A549 (cell line): ENCODE data around the gene PCDH9. TPM values are rescaled to one million over a fixed set of nuclear protein-coding genes. Genes with fewer than 3 reads are reported as not detected.

Experiments used
- ATAC-seq, 2 experiments: fragments of 200-7000 bp in 1 of 2; fragments of >200 bp in 1 of 2; cut with Nextera tagmentation in 1 of 2; cut with Tn5 transposase in 1 of 2; 3 replicates each; pipeline versions ENCODE4 v1.8.0 to v1.9.1; 2018 to 2020; ENCODE audit warnings: mild to moderate bottlenecking in 1 of 2, moderate library complexity in 1 of 2
- CTCF ChIA-PET: fragments of 300-600 bp; sonication (Branson Sonifier 250); formaldehyde crosslinking; extraction: SDS; loops from one replicate; lab custom pipeline; 2021; ENCODE audit warnings: antibody characterized with exemption, inconsistent platforms; lab: Yijun Ruan, JAX
- POLR2A ChIA-PET: fragments of 350-600 bp; formaldehyde crosslinking; extraction: SDS; loops from one replicate; lab custom pipeline; 2021; ENCODE audit warnings: antibody characterized with exemption, inconsistent platforms; lab: Yijun Ruan, JAX
- DNase-seq, 2 experiments: peaks; one replicate each; pipeline versions ENCODE4 v3.0.0 to v3.0.0-alpha.2; 2011 to 2016; ENCODE audit warnings: low read depth in 1 of 2, low spot score in 1 of 2
- FAIRE-seq: peaks from 2 replicates; lab custom pipeline; 2011; peaks lifted over from hg19 to GRCh38; lab: Jason Lieb, UNC
- H3K27ac ChIP-seq, 2 experiments: fragments of >200 bp; sonication (Bioruptor Twin); formaldehyde crosslinking; 3 replicates each; pipeline ENCODE4 v1.5.1; 2016 to 2017
- H3K4me1 ChIP-seq: fragments of >200 bp; sonication (Bioruptor Twin); formaldehyde crosslinking; 3 replicates; pipeline ENCODE4 v1.6.1; 2016
- H3K4me2 ChIP-seq: fragments of >200 bp; sonication (Bioruptor Twin); formaldehyde crosslinking; 3 replicates; pipeline ENCODE4 v1.6.1; 2016
- H3K4me3 ChIP-seq: fragments of >200 bp; sonication (Bioruptor Twin); formaldehyde crosslinking; 3 replicates; pipeline ENCODE4 v1.5.1; 2016
- H3K9me3 ChIP-seq: fragments of >200 bp; sonication (Bioruptor Twin); formaldehyde crosslinking; 3 replicates; pipeline ENCODE4 v1.6.1; 2016
- ATOH8 ChIP-seq: fragments of 250-450 bp; sonication (Bioruptor Pico); IDR thresholded peaks from 2 replicates; pipeline ENCODE4 v1.5.0; 2020; ENCODE audit warnings: low read depth, mild to moderate bottlenecking, moderate library complexity
- BCL3 ChIP-seq: fragments of >200 bp; sonication (Bioruptor Twin); formaldehyde crosslinking; IDR thresholded peaks from 3 replicates; pipeline ENCODE4 v1.6.1; 2016
- E2F6 ChIP-seq: IDR thresholded peaks from 2 replicates; pipeline ENCODE4 v1.6.1; 2012; ENCODE audit warnings: low read depth, borderline replicate concordance
- ELK1 ChIP-seq: fragments of 150-350 bp; IDR thresholded peaks from 2 replicates; pipeline ENCODE4 v1.6.1; 2014; ENCODE audit warnings: low read depth, mild to moderate bottlenecking, low read length
- EP300 ChIP-seq, 2 experiments: fragments of >200 bp; sonication (Bioruptor Twin); formaldehyde crosslinking; IDR thresholded peaks; 2 replicates in 1 of 2; 3 replicates in 1 of 2; pipeline ENCODE4 v1.6.1; 2016 to 2017
- HMGXB4 ChIP-seq: fragments of 250-450 bp; sonication (Bioruptor Pico); IDR thresholded peaks from 2 replicates; pipeline ENCODE4 v1.5.0; 2021; ENCODE audit warnings: mild to moderate bottlenecking, moderate library complexity, borderline replicate concordance
- KDM1A ChIP-seq: fragments of 200-600 bp; sonication (generic); IDR thresholded peaks from 2 replicates; pipeline ENCODE4 v1.6.1; 2016; ENCODE audit warnings: low read depth, mild to moderate bottlenecking
- MAX ChIP-seq: IDR thresholded peaks from 2 replicates; pipeline ENCODE4 v1.6.1; 2012
- NPAS2 ChIP-seq: fragments of 250-450 bp; sonication (Bioruptor Pico); IDR thresholded peaks from 2 replicates; pipeline ENCODE4 v1.8.0; 2022; ENCODE audit warnings: mild to moderate bottlenecking, moderate library complexity, borderline replicate concordance
- POLR2A ChIP-seq: IDR thresholded peaks from 2 replicates; pipeline ENCODE4 v1.6.1; 2012; ENCODE audit warnings: mild to moderate bottlenecking, low read length
- RCOR1 ChIP-seq: fragments of 150-350 bp; IDR thresholded peaks from 2 replicates; pipeline ENCODE4 v1.6.1; 2014; ENCODE audit warnings: antibody characterized with exemption, low read length, low read depth
- REST ChIP-seq: fragments of 200-600 bp; sonication (generic); IDR thresholded peaks from 2 replicates; pipeline ENCODE4 v1.6.1; 2016; ENCODE audit warnings: antibody characterized with exemption, mild to moderate bottlenecking, moderate library complexity
- RFX5 ChIP-seq: fragments of 450-650 bp; IDR thresholded peaks from 2 replicates; pipeline ENCODE4 v1.7.1; 2014; ENCODE audit warnings: antibody characterized with exemption, mild to moderate bottlenecking, moderate library complexity
- RNF2 ChIP-seq: fragments of 200-600 bp; sonication (generic); IDR thresholded peaks from 2 replicates; pipeline ENCODE4 v1.6.1; 2016; ENCODE audit warnings: low read depth, mild to moderate bottlenecking, antibody characterized with exemption, moderate library complexity, borderline replicate concordance
- TFCP2L1 ChIP-seq: fragments of 250-450 bp; sonication (Bioruptor Pico); IDR thresholded peaks from 2 replicates; pipeline ENCODE4 v1.5.0; 2021; ENCODE audit warnings: mild to moderate bottlenecking
- USF2 ChIP-seq: fragments of 450-650 bp; IDR thresholded peaks from 2 replicates; pipeline ENCODE4 v1.6.1; 2014; ENCODE audit warnings: antibody characterized with exemption
- ZSCAN20 ChIP-seq: fragments of 250-450 bp; sonication (Bioruptor Pico); IDR thresholded peaks from 2 replicates; pipeline ENCODE4 v1.8.0; 2022; ENCODE audit warnings: mild to moderate bottlenecking, moderate library complexity
- WGBS: methylation state at CpG from one replicate; pipeline ENCODE4 v1.1.6; 2017; ENCODE audit errors: missing lambda C conversion rate; 5-methylcytosine and 5-hydroxymethylcytosine counted together
- polyA plus RNA-seq, 4 experiments: library from polyadenylated mRNA; depleted of rRNA in 3 of 4; stranded (reverse); fragments of >200 nt; fragmentation: RNase III in 1 of 4; extraction: RNeasy Plus Mini Kit Qiagen cat#74134 plus additional on column Dnase treatment in 1 of 4; gene quantifications; 2 replicates in 3 of 4; 3 replicates in 1 of 4; pipeline ENCODE4 v1.2.3, GENCODE V29; 2011 to 2017

PCDH9 gene
- polyA plus RNA-seq, 2 of the 4 experiments (the other 2 are of a cell fraction), result 16.0 to 29.5 TPM

- CTCF ChIA-PET, result no interaction called here
- no peak for DNase-seq
- POLR2A ChIA-PET, result no interaction called here
- Histone ChIP-seq H3K9me3 (no peaks in the 10 kb centered on the region), H3K4me1 (no peaks in the 10 kb centered on the region), H3K4me2 (no peak overlapping the region), H3K27ac (no peak overlapping the region), H3K4me3 (no peak overlapping the region)
- 38% methylated on average over 1 of the region's 1 CpG for WGBS
- no peak for FAIRE-seq
- no peak for ATAC-seq
- TF ChIP-seq KDM1A (no peak), RCOR1 (no peak), NPAS2 (no peak), BCL3 (no peak), ZSCAN20 (CRISPR knock-in tag) (no peak), POLR2A (no peak), REST (no peak), RNF2 (no peak), RFX5 (no peak), ATOH8 (CRISPR knock-in tag) (no peak)
Measured at GRCh38 chr13:66329988-66330451, 900.1 kb downstream of the PCDH9 start.

GRCh38 chr13:66328476-66328875 lies 901.7 kb downstream of the PCDH9 start:
- DNase-seq (no peak), FAIRE-seq (no peak), ATAC-seq (no peak)
- Histone ChIP-seq H3K4me2 (no peak overlapping the region), H3K27ac (no peak overlapping the region), H3K9me3 (no peaks in the 10 kb centered on the region), H3K4me1 (no peaks in the 10 kb centered on the region), H3K4me3 (no peak overlapping the region)
- ChIA-PET CTCF (no interaction called here), POLR2A (no interaction called here)
- WGBS, result 73% methylated on average over 5 of the region's 5 CpGs
- no peak for TF ChIP-seq USF2
- no peak for TF ChIP-seq HMGXB4 (CRISPR knock-in tag)
- TF ChIP-seq TFCP2L1 (CRISPR knock-in tag), result no peak
- no peak for TF ChIP-seq ATOH8 (CRISPR knock-in tag)
- TF ChIP-seq EP300 (IDR thresholded peaks at IDR 0.05), result no peak
- TF ChIP-seq MAX, result no peak
- no peak for TF ChIP-seq ELK1
- TF ChIP-seq E2F6, result no peak
